ENCODE measurements around the gene ATOH8. TPM values are rescaled to one million over a fixed set of nuclear protein-coding genes. Genes with fewer than 3 reads are reported as not detected.

Gene ATOH8
- total and polyA plus RNA-seq, 2 donors (not counting 1 experiment from before 2014, with no cell fraction given): not detected

DNA sequence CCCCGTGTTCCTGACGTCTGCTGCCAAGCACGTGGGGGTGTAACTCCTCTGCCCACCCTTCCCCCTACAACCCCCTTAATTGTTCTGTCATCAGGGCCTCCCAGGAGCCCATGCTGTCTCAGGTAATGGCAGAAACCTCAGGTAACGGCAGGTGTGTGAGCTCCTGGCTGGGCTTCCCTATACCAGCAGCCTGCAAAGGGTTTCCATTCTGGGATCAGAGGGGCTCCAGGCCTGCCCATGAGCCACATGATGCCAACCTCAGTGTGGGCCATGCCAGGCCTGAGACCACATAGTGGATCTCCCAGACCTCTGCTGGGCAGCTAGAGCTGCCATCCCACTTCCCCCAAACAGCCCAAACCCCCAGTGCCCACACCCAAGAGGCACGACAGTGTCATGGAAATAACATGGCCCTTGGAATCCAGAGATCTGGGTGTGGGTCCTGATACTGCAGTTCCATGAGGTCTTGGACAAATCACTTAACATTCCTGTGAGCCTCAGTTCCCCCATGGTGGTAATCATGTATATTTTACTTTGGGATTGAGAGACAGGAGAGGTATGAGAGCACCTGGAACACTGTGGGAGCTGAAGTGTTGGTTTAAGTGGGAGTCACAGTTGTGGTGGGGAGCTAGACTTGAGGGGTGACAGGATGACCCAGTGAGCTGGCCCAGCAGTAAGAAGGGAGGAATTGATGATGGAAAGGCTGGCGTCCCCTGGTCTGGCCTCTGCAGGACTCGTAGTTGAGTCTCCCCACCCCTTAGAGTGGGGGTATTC lies 59.6 kb downstream of the ATOH8 start:
- no peaks in the 10 kb centered on the region for H3K9me3 Mint-ChIP-seq (ENCODE audit: insufficient read depth)
- Histone ChIP-seq H3K9me3 (ENCODE audit: control extremely low read depth in 1 of 3, control insufficient read depth in 2 of 3, insufficient read depth in 1 of 3, low read length in 2 of 3) (no peaks in the 10 kb centered on the region), H3K27ac (ENCODE audit: low read length in 2 of 2) (no peak overlapping the region), H2AFZ (ENCODE audit: insufficient read depth, low read depth, low read length, poor library complexity, severe bottlenecking) (no peak overlapping the region), H3K9ac (ENCODE audit: low read length) (no peak overlapping the region), H3K36me3 (replicated peaks in 1 of 2; ENCODE audit: control extremely low read depth in 1 of 2, control insufficient read depth in 1 of 2, extremely low read depth in 1 of 2, insufficient read depth in 2 of 2, low read length in 1 of 2) (no peaks in the 10 kb centered on the region), H3K4me1 (ENCODE audit: control insufficient read depth in 2 of 2, insufficient read depth in 2 of 2, low read length in 2 of 2) (no peaks in the 10 kb centered on the region), H4K20me1 (ENCODE audit: control insufficient read depth, insufficient read depth, low read length, poor library complexity, severe bottlenecking) (no peaks in the 10 kb centered on the region), H3K79me2 (ENCODE audit: control insufficient read depth, insufficient read depth, low read length) (no peaks in the 10 kb centered on the region), H3K4me3 (ENCODE audit: control extremely low read depth in 1 of 5, extremely low read depth in 1 of 5, insufficient read depth in 1 of 5, low read depth in 2 of 5, low read length in 4 of 5) (no peak overlapping the region), H3K4me2 (replicated peaks; ENCODE audit: low read depth, low read length, poor library complexity, severe bottlenecking) (no peak overlapping the region), H3K27me3 (replicated peaks in 1 of 4; ENCODE audit: control extremely low read depth in 1 of 4, control insufficient read depth in 3 of 4, insufficient read depth in 4 of 4, low read length in 3 of 4) (peaks cover 0 to 9% (median 1%) of the 10 kb centered on the region in 4 experiments)
- no peaks in the 10 kb centered on the region for H3K4me1 Mint-ChIP-seq
- H3K27ac Mint-ChIP-seq: no peak overlapping the region
- no peak overlapping the region for H3K4me3 Mint-ChIP-seq
- H3K27me3 Mint-ChIP-seq: peaks cover 18% of the 10 kb centered on the region
- 72% methylated on average over 5 of the region's 7 CpGs for WGBS (ENCODE audit: insufficient coverage)
- no peak for TF ChIP-seq EZH2 (IDR thresholded peaks at IDR 0.05; ENCODE audit: borderline replicate concordance, insufficient read depth, low read depth, low read length, poor library complexity, severe bottlenecking)
- TF ChIP-seq, protein P1, sequence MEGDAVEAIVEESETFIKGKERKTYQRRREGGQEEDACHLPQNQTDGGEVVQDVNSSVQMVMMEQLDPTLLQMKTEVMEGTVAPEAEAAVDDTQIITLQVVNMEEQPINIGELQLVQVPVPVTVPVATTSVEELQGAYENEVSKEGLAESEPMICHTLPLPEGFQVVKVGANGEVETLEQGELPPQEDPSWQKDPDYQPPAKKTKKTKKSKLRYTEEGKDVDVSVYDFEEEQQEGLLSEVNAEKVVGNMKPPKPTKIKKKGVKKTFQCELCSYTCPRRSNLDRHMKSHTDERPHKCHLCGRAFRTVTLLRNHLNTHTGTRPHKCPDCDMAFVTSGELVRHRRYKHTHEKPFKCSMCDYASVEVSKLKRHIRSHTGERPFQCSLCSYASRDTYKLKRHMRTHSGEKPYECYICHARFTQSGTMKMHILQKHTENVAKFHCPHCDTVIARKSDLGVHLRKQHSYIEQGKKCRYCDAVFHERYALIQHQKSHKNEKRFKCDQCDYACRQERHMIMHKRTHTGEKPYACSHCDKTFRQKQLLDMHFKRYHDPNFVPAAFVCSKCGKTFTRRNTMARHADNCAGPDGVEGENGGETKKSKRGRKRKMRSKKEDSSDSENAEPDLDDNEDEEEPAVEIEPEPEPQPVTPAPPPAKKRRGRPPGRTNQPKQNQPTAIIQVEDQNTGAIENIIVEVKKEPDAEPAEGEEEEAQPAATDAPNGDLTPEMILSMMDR (IDR thresholded peaks at IDR 0.05): no peak
- intact Hi-C loops (cut with micrococcal nuclease): no loop called here
- ChIA-PET CTCF (interaction anchor here (0.6 to 24.3 kb wide), 32 partner anchors 10 to 337 kb away, joined by 3 to 528 read pairs (median 5); partner anchors contain the start of gene ATOH8), POLR2A (interaction anchor here (0.8 kb wide), 1 partner anchor 83 kb away, joined by 3 read pairs; no protein-coding TSS in a partner anchor)
- ATAC-seq (ENCODE audit: low read depth): no peak
- no peak for DNase-seq
